Loucy (cell line): Measurements from ENCODE around the gene KRTAP10-3.

Source experiments
- H2AFZ ChIP-seq: fragments of 200-600 bp; sonication (generic); 2 replicates; pipeline ENCODE4 v1.6.0; 2016; ENCODE audit warnings: antibody characterized with exemption, mild to moderate bottlenecking, low read length, moderate library complexity
- H3F3A ChIP-seq: fragments of 200-600 bp; 2 replicates; pipeline ENCODE4 v1.6.0; 2016; ENCODE audit warnings: antibody characterized with exemption, low read depth, mild to moderate bottlenecking
- H3K27me3 ChIP-seq: fragments of 200-600 bp; sonication (generic); 2 replicates; pipeline ENCODE4 v1.6.1; 2014; ENCODE audit warnings: low read length, mild to moderate bottlenecking; ENCODE audit not compliant: insufficient read depth, poor library complexity, severe bottlenecking
- H3K36me3 ChIP-seq: fragments of 200-600 bp; sonication (generic); 2 replicates; pipeline ENCODE4 v1.6.1; 2016; ENCODE audit warnings: low read length; ENCODE audit not compliant: insufficient read depth
- H3K4me1 ChIP-seq: fragments of 200-600 bp; sonication (generic); 2 replicates; pipeline ENCODE4 v1.5.1; 2014; ENCODE audit warnings: low read length, mild to moderate bottlenecking; ENCODE audit not compliant: insufficient read depth, poor library complexity, severe bottlenecking
- H3K4me2 ChIP-seq: fragments of 200-600 bp; sonication (generic); 2 replicates; pipeline ENCODE4 v1.6.0; 2014; ENCODE audit warnings: antibody characterized with exemption, low read length, low read depth, mild to moderate bottlenecking; ENCODE audit not compliant: poor library complexity, severe bottlenecking
- H3K4me3 ChIP-seq: fragments of 200-600 bp; sonication (generic); 2 replicates; pipeline ENCODE4 v1.5.1; 2014; ENCODE audit warnings: low read length, mild to moderate bottlenecking, mixed read lengths; ENCODE audit not compliant: poor library complexity, severe bottlenecking
- H3K79me2 ChIP-seq: fragments of 200-600 bp; sonication (generic); 2 replicates; pipeline ENCODE4 v1.6.1; 2014; ENCODE audit warnings: low read length; ENCODE audit not compliant: insufficient read depth
- H3K9ac ChIP-seq: fragments of 200-600 bp; sonication (generic); 2 replicates; pipeline ENCODE4 v1.6.0; 2014; ENCODE audit warnings: mild to moderate bottlenecking, low read depth, low read length, moderate library complexity; ENCODE audit not compliant: poor library complexity, severe bottlenecking
- H3K9me2 ChIP-seq: fragments of 200-600 bp; sonication (generic); replicated peaks from 2 replicates; pipeline ENCODE4 v1.6.1; 2016; ENCODE audit warnings: low read depth, low read length, mixed read lengths
- H3K9me3 ChIP-seq: fragments of 200-600 bp; sonication (generic); 2 replicates; pipeline ENCODE4 v1.6.1; 2014; ENCODE audit warnings: mild to moderate bottlenecking, antibody characterized with exemption, low read length, low read depth; ENCODE audit not compliant: insufficient read depth
- H4K20me1 ChIP-seq: fragments of 200-600 bp; sonication (generic); 2 replicates; pipeline ENCODE4 v1.6.0; 2014; ENCODE audit warnings: antibody characterized with exemption, low read length, mild to moderate bottlenecking; ENCODE audit not compliant: insufficient read depth, poor library complexity, severe bottlenecking
- EZH2phosphoT487 ChIP-seq: fragments of 200-600 bp; IDR thresholded peaks from 2 replicates; pipeline ENCODE4 v1.6.1; 2018; ENCODE audit warnings: antibody characterized with exemption, mild to moderate bottlenecking, moderate library complexity, borderline replicate concordance
- TF ChIP-seq, protein P1 (sequence below): fragments of 200-600 bp; sonication (generic); conservative IDR thresholded peaks from 2 replicates; pipeline ENCODE4 v1.5.1; 2014; ENCODE audit warnings: mild to moderate bottlenecking, antibody characterized with exemption, low read length

KRTAP10-3 gene

GRCh38 chr21:44583800-44584147 lies 25.2 kb upstream of the KRTAP10-3 start:
- Histone ChIP-seq H3K4me3 (no peak overlapping the region), H3K9ac (no peak overlapping the region), H3K27me3 (no peaks in the 10 kb centered on the region), H3K9me2 (no peaks in the 10 kb centered on the region), H3K9me3 (peaks cover 6% of the 10 kb centered on the region; the same call in 1 of the 2 replicates), H3K4me1 (no peaks in the 10 kb centered on the region), H2AFZ (no peak overlapping the region), H3K36me3 (no peaks in the 10 kb centered on the region), H3F3A (no peaks in the 10 kb centered on the region; the same call in 1 of the 2 replicates), H3K79me2 (no peaks in the 10 kb centered on the region), H4K20me1 (no peaks in the 10 kb centered on the region), H3K4me2 (no peak overlapping the region)
- TF ChIP-seq, protein P1, sequence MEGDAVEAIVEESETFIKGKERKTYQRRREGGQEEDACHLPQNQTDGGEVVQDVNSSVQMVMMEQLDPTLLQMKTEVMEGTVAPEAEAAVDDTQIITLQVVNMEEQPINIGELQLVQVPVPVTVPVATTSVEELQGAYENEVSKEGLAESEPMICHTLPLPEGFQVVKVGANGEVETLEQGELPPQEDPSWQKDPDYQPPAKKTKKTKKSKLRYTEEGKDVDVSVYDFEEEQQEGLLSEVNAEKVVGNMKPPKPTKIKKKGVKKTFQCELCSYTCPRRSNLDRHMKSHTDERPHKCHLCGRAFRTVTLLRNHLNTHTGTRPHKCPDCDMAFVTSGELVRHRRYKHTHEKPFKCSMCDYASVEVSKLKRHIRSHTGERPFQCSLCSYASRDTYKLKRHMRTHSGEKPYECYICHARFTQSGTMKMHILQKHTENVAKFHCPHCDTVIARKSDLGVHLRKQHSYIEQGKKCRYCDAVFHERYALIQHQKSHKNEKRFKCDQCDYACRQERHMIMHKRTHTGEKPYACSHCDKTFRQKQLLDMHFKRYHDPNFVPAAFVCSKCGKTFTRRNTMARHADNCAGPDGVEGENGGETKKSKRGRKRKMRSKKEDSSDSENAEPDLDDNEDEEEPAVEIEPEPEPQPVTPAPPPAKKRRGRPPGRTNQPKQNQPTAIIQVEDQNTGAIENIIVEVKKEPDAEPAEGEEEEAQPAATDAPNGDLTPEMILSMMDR = no peak
- TF ChIP-seq EZH2phosphoT487 = no peak

DNA sequence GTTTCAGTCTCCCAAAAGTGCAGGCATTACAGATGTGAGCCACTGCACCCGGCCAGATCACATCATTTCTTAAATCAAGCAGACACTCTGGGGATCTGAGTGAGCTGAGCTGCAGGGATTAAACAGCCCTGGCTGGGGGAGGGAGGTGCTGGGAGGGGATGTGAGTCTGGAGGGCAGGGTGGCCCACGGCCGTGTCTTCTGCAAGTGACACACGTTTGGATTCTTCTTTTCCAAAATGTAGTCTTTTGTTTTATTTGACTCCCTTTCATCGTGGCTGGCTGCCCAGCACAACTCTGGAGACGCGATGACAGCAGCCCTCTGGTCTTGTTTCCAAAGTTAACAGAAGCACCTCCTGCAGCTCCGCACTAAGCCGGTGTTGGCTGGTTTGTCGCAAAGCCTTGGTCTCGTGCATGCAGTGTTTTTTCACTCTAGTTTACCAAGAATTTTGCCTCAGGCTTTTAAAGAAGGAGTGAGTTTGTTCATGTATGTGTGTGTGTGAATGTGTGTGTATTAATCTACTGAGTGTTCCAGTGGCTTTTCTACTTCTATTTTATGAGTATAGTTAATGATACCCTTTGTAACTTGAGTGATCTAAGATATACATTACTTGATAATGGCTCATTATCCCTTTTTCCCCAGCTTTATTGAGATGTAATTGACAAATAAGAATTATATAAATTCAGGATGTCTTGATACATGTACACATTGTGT lies 24.6 kb upstream of the KRTAP10-3 start:
- Histone ChIP-seq H3K4me1 (no peaks in the 10 kb centered on the region), H3K27me3 (no peaks in the 10 kb centered on the region), H3K4me2 (no peak overlapping the region), H4K20me1 (no peaks in the 10 kb centered on the region), H3K9me2 (no peaks in the 10 kb centered on the region), H3K4me3 (no peak overlapping the region), H3K36me3 (no peaks in the 10 kb centered on the region), H2AFZ (no peak overlapping the region), H3F3A (no peaks in the 10 kb centered on the region; the same call in 1 of the 2 replicates), H3K79me2 (no peaks in the 10 kb centered on the region), H3K9me3 (peaks cover 6% of the 10 kb centered on the region; the same call in 1 of the 2 replicates), H3K9ac (no peak overlapping the region)
- TF ChIP-seq, protein P1 = no peak
- TF ChIP-seq EZH2phosphoT487 = no peak

DNA sequence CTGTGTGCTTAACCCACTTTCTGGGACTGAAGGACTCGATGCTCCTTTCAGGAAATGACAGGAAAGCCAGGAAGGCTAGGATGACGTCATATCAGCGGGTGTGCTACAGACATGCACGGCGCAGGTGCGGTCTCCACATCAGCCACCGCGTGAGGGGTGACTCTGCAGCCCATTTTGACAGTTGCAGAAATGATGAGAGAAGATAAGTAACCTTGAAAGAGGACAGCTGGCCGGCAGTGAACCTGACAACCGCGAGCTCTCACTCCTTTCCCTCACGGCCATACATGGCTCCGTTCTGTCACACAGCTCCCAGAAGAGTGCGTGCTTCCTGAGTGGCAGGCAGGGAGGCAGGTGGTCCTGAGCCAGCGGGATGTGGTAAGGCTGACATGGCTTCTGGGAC lies 23.5 kb upstream of the KRTAP10-3 start:
- Histone ChIP-seq H3K9ac (no peak overlapping the region), H3K9me2 (no peaks in the 10 kb centered on the region), H3F3A (no peaks in the 10 kb centered on the region; the same call in 1 of the 2 replicates), H3K4me3 (no peak overlapping the region), H3K79me2 (no peaks in the 10 kb centered on the region), H3K27me3 (no peaks in the 10 kb centered on the region), H4K20me1 (no peaks in the 10 kb centered on the region), H3K4me2 (no peak overlapping the region), H2AFZ (no peak overlapping the region), H3K36me3 (no peaks in the 10 kb centered on the region), H3K9me3 (peaks cover 6% of the 10 kb centered on the region; the same call in 1 of the 2 replicates), H3K4me1 (no peaks in the 10 kb centered on the region)
- TF ChIP-seq, protein P1 = no peak
- no peak for TF ChIP-seq EZH2phosphoT487
